Vagina (tissue), 2 donors: ENCODE measurements around the gene CASP2. TPM values are rescaled to one million over a fixed set of nuclear protein-coding genes. Genes with fewer than 3 reads are reported as not detected.

ENCODE experiments used
- DNase-seq, 2 donors: peaks; one replicate each; pipeline ENCODE4 v3.0.0-alpha.2; 2017; ENCODE audit errors: extremely low spot score in 2 of 2
- H3K27ac ChIP-seq: fragments of 200-600 bp; sonication (generic); one replicate; pipeline ENCODE4 v1.5.1; 2019
- H3K27me3 ChIP-seq: fragments of 200-600 bp; sonication (generic); one replicate; pipeline ENCODE4 v1.5.1; 2019
- H3K36me3 ChIP-seq, 2 donors: fragments of 200-600 bp; sonication (generic); one replicate each; pipeline ENCODE4 v1.5.1; 2017 to 2019
- H3K4me1 ChIP-seq: fragments of 200-600 bp; sonication (generic); one replicate; pipeline ENCODE4 v1.5.1; 2019
- H3K4me3 ChIP-seq, 2 donors: fragments of 200-600 bp; sonication (generic); 1 replicate in 1 of 2; 2 replicates in 1 of 2; pipeline ENCODE4 v1.5.1; 2016 to 2019
- H3K9me3 ChIP-seq: fragments of 200-600 bp; sonication (generic); one replicate; pipeline ENCODE4 v1.5.1; 2019
- CTCF ChIP-seq, 3 experiments: fragments of 450-650 bp in 2 of 3; fragments of 200-600 bp in 1 of 3; sonication (generic) in 1 of 3; IDR thresholded peaks; one replicate each; pipeline ENCODE4 v1.5.1; 2017 to 2019; ENCODE audit warnings: antibody characterized with exemption in 3 of 3, mild to moderate bottlenecking in 2 of 3, moderate library complexity in 2 of 3
- POLR2A ChIP-seq, 2 donors: fragments of 450-650 bp; IDR thresholded peaks; one replicate each; pipeline ENCODE4 v1.6.1; 2017; ENCODE audit warnings: antibody characterized with exemption in 2 of 2, mild to moderate bottlenecking in 2 of 2, moderate library complexity in 2 of 2
- POLR2AphosphoS5 ChIP-seq, 2 donors: sonication (generic); formaldehyde crosslinking; IDR thresholded peaks; one replicate each; pipeline ENCODE4 v1.9.0; 2017; ENCODE audit warnings: antibody characterized with exemption in 2 of 2, mild to moderate bottlenecking in 2 of 2, low read depth in 1 of 2; ENCODE audit not compliant: insufficient read depth in 1 of 2
- intact Hi-C: fragments of 100-400 bp; cut with DNase I; formaldehyde crosslinking; loops from one replicate; pipeline ENCODE4 v1.15.1; 2023
- total RNA-seq: library from RNA; depleted of rRNA; stranded (reverse); fragments of >200 nt; gene quantifications from one replicate; pipeline ENCODE4 v1.2.3, GENCODE V29; 2016

CASP2 gene
- total RNA-seq, 1 donor from 2014 or later: 24.8 TPM

- Histone ChIP-seq H3K27me3 (no peaks in the 10 kb centered on the region), H3K36me3 (no peaks in the 10 kb centered on the region), H3K4me1 (no peaks in the 10 kb centered on the region), H3K4me3 (no peak overlapping the region), H3K27ac (no peak overlapping the region), H3K9me3 (no peaks in the 10 kb centered on the region)
- DNase-seq: no peak
- intact Hi-C loops: no loop called here
- no peak for TF ChIP-seq CTCF (IDR thresholded peaks at IDR 0.05)
These were observed 38.0 kb upstream of the CASP2 start for GRCh38 chr7:143250199-143250598.

GRCh38 chr7:143250822-143251221 lies 37.3 kb upstream of the CASP2 start:
- TF ChIP-seq CTCF (IDR thresholded peaks at IDR 0.05): no peak
- TF ChIP-seq POLR2A (IDR thresholded peaks at IDR 0.05): no peak
- no peak for TF ChIP-seq POLR2AphosphoS5 (IDR thresholded peaks at IDR 0.05; ENCODE audit: insufficient read depth in 1 of 2, low read depth in 1 of 2)
- Histone ChIP-seq H3K4me3 (no peak overlapping the region), H3K27me3 (no peaks in the 10 kb centered on the region), H3K27ac (no peak overlapping the region), H3K9me3 (no peaks in the 10 kb centered on the region), H3K36me3 (no peaks in the 10 kb centered on the region), H3K4me1 (no peaks in the 10 kb centered on the region)
- DNase-seq: no peak
- intact Hi-C loops: no loop called here

GRCh38 chr7:143252006-143252405 lies 36.1 kb upstream of the CASP2 start:
- Histone ChIP-seq H3K4me1 (no peaks in the 10 kb centered on the region), H3K27me3 (no peaks in the 10 kb centered on the region), H3K4me3 (no peak overlapping the region), H3K9me3 (no peaks in the 10 kb centered on the region), H3K36me3 (no peaks in the 10 kb centered on the region), H3K27ac (no peak overlapping the region)
- no peak for DNase-seq
- TF ChIP-seq POLR2A (IDR thresholded peaks at IDR 0.05): no peak
- no peak for TF ChIP-seq POLR2AphosphoS5 (IDR thresholded peaks at IDR 0.05; ENCODE audit: insufficient read depth in 1 of 2, low read depth in 1 of 2)
- no peak for TF ChIP-seq CTCF (IDR thresholded peaks at IDR 0.05)
- intact Hi-C loops: no loop called here

- intact Hi-C loops: no loop called here
- no peaks in the 10 kb centered on the region for H3K4me1 ChIP-seq
- H3K27ac ChIP-seq: no peak overlapping the region
- no peak overlapping the region for H3K4me3 ChIP-seq
- no peak for DNase-seq
- H3K9me3 ChIP-seq: no peaks in the 10 kb centered on the region
- TF ChIP-seq CTCF (IDR thresholded peaks at IDR 0.05) (no peak), POLR2A (IDR thresholded peaks at IDR 0.05) (no peak), POLR2AphosphoS5 (IDR thresholded peaks at IDR 0.05; ENCODE audit: insufficient read depth in 1 of 2, low read depth in 1 of 2) (no peak)
- H3K27me3 ChIP-seq: no peaks in the 10 kb centered on the region
- no peaks in the 10 kb centered on the region for H3K36me3 ChIP-seq
These were observed 32.6 kb upstream of the CASP2 start for GRCh38 chr7:143255564-143255963.

GRCh38 chr7:143256325-143256724 lies 31.8 kb upstream of the CASP2 start:
- no peak overlapping the region for H3K4me3 ChIP-seq
- H3K27ac ChIP-seq: no peak overlapping the region
- no peak for TF ChIP-seq POLR2AphosphoS5 (IDR thresholded peaks at IDR 0.05; ENCODE audit: insufficient read depth in 1 of 2, low read depth in 1 of 2)
- no peak for TF ChIP-seq CTCF (IDR thresholded peaks at IDR 0.05)
- TF ChIP-seq POLR2A (IDR thresholded peaks at IDR 0.05): no peak
- H3K27me3 ChIP-seq: no peaks in the 10 kb centered on the region
- H3K36me3 ChIP-seq: no peaks in the 10 kb centered on the region
- DNase-seq: no peak
- intact Hi-C loops: no loop called here
- H3K9me3 ChIP-seq: no peaks in the 10 kb centered on the region
- no peaks in the 10 kb centered on the region for H3K4me1 ChIP-seq
